ENCODE results near the gene SYMPK.

Gene SYMPK

DNA sequence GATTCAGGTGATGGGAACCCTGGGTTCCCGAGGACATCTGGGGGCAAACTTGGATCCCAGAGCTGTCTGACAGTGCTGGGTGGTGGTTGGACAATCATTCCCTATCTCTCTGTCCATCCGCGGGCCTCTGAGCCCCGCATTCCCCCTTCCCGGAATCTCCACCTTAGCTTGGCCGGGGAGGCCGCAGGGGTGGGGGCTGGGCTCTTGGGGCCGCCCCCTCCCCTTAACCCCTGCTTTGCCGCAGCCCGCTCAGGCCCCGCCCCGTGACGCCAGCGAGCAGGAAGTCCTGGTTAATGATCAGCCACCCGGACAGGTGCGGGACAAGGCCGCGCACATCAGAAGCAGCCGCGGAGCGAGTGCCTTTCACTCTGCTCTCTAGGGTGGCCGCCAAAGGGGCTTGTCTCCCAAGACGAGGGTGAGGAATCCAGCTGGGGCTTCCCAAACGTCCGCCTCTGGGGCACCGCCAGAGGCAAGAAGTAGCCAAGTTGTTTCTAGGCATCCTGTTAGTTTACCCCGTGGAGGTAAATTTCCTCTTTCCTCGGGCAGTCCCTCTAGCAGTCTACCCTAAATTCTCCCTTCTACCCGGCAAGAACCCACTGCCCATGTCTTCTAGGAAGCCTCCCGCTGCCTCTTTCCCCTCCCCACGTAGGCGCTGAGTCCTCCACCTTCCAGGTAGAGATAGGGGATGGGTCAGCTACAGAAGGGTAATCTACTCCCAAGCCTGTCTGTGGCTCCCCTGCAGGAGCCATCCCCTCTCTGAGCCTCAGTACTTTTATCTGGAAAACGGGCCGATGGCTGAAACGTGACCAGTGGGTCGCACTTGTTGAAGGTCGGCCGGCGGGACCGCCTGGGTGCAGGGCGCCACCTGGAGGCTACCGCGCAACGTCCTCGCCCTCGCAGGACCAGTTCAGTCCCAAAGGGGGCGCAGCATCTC, 20.0 kb upstream of the SYMPK start:
- Histone ChIP-seq H3K27me3 (ENCODE audit: low read length) (no peaks in the 10 kb centered on the region), H2AFZ (ENCODE audit: low read depth, low read length, severe bottlenecking) (no peak overlapping the region), H4K20me1 (ENCODE audit: low read depth, low read length) (no peaks in the 10 kb centered on the region), H3K9me2 (replicated peaks; ENCODE audit: insufficient read depth, low read length) (no peaks in the 10 kb centered on the region), H3F3A (ENCODE audit: insufficient read depth) (peaks cover 7% of the 10 kb centered on the region), H3K79me2 (ENCODE audit: insufficient read depth, low read length) (peaks cover 12% of the 10 kb centered on the region; the same call in 1 of the 2 replicates), H3K9me3 (ENCODE audit: insufficient read depth, low read length) (no peaks in the 10 kb centered on the region), H3K9ac (ENCODE audit: low read length) (peak overlapping the region; percentile 62), H3K36me3 (ENCODE audit: low read length) (no peaks in the 10 kb centered on the region), H3K4me3 (ENCODE audit: insufficient read depth, low read length, poor library complexity, severe bottlenecking) (peak overlapping the region; percentile 52), H3K4me2 (ENCODE audit: low read depth, low read length, poor library complexity, severe bottlenecking) (peak overlapping the region; percentile 80), H3K27ac (ENCODE audit: low read depth, low read length) (no peak overlapping the region; the same call in 1 of the 2 replicates)
- TF ChIP-seq EZH2phosphoT487 (conservative IDR thresholded peaks at IDR 0.05; ENCODE audit: low read length) = no peak
- TF ChIP-seq, protein P1, sequence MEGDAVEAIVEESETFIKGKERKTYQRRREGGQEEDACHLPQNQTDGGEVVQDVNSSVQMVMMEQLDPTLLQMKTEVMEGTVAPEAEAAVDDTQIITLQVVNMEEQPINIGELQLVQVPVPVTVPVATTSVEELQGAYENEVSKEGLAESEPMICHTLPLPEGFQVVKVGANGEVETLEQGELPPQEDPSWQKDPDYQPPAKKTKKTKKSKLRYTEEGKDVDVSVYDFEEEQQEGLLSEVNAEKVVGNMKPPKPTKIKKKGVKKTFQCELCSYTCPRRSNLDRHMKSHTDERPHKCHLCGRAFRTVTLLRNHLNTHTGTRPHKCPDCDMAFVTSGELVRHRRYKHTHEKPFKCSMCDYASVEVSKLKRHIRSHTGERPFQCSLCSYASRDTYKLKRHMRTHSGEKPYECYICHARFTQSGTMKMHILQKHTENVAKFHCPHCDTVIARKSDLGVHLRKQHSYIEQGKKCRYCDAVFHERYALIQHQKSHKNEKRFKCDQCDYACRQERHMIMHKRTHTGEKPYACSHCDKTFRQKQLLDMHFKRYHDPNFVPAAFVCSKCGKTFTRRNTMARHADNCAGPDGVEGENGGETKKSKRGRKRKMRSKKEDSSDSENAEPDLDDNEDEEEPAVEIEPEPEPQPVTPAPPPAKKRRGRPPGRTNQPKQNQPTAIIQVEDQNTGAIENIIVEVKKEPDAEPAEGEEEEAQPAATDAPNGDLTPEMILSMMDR (IDR thresholded peaks at IDR 0.05; ENCODE audit: insufficient read depth, low read length, poor library complexity, severe bottlenecking) = peak; percentile 99

DNA sequence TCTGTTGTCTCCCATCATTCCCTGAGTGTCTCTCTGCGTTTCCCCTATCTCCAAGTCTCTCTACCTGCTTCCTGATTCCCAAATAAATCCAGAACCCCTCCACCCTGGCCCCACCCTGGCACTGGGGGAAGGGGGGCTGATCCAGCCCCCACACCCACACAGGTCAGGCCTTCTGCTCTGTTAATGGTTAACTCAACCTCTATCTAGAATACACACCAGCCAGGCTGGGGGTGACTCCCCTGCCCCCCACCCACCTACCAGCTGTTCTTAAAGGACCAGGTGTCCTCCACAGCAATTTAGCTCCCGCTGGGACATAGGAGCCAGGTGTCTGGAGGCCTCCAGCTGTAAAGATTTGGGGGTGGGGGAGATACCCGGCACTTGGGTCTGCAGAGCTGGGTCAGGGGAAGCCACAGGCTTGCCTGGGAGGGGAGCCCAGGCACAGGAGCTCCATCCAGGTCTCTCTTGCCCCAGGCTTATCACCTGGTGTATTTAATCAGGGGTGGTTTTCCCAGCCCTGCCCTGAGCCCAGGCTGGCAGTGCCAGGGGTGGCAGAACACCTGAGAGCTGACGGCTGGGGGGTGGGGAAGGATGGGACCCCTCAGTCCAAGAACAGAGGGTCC, 19.1 kb upstream of the SYMPK start:
- Histone ChIP-seq H3K9ac (ENCODE audit: low read length) (peak overlapping the region; percentile 62; the same call in 1 of the 2 replicates), H3K9me3 (ENCODE audit: insufficient read depth, low read length) (no peaks in the 10 kb centered on the region), H3K4me3 (ENCODE audit: insufficient read depth, low read length, poor library complexity, severe bottlenecking) (no peak overlapping the region), H3F3A (ENCODE audit: insufficient read depth) (no peaks in the 10 kb centered on the region), H3K4me2 (ENCODE audit: low read depth, low read length, poor library complexity, severe bottlenecking) (no peak overlapping the region), H3K9me2 (replicated peaks; ENCODE audit: insufficient read depth, low read length) (no peaks in the 10 kb centered on the region), H4K20me1 (ENCODE audit: low read depth, low read length) (no peaks in the 10 kb centered on the region), H3K27ac (ENCODE audit: low read depth, low read length) (no peak overlapping the region), H2AFZ (ENCODE audit: low read depth, low read length, severe bottlenecking) (no peak overlapping the region), H3K79me2 (ENCODE audit: insufficient read depth, low read length) (peaks cover 12% of the 10 kb centered on the region; the same call in 1 of the 2 replicates), H3K27me3 (ENCODE audit: low read length) (no peaks in the 10 kb centered on the region), H3K36me3 (ENCODE audit: low read length) (no peaks in the 10 kb centered on the region)
- TF ChIP-seq, protein P1 (IDR thresholded peaks at IDR 0.05; ENCODE audit: insufficient read depth, low read length, poor library complexity, severe bottlenecking) = no peak
- TF ChIP-seq EZH2phosphoT487 (conservative IDR thresholded peaks at IDR 0.05; ENCODE audit: low read length) = no peak

DNA sequence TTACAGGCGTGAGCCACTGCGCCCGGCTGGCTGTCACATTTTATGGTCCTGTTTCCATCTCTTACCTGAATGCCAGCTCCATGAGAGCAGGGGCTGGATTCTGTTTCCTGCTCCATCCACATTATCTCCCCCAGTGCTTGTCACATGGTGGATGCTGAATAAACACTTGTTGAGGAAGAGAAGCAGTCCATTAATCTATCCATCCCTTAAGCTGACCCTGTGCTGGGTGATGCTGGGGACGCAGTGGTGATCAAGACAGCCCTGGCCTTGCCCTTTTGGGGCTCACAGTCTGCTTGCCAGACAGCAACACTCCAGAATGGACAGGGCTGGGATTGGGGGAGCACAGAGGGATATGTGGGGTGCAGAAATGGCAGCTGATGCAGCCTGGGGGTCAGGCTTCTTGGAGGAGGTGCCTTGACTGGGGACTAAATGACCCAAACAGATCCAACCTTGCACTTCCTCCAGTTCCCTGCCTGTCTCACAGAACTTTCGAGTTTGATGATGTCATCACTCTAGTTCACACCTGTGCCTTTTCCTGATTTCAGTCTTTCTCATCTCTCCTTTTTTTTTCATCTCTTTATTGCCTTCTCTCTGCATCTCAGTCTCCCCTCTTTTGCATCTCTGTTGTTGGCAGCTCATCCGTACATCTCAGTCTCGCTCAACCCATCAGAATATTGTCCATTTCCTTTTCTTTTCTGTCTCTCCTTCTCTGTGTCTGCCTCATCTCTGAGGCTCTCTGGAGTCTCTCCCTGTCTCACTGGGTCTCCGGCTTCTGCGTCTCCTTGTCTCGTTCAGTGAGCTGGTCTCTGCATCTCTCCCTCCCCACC, 18.3 kb upstream of the SYMPK start:
- Histone ChIP-seq H2AFZ (ENCODE audit: low read depth, low read length, severe bottlenecking) (no peak overlapping the region), H3K9me3 (ENCODE audit: insufficient read depth, low read length) (no peaks in the 10 kb centered on the region), H3K27me3 (ENCODE audit: low read length) (no peaks in the 10 kb centered on the region), H3K9me2 (replicated peaks; ENCODE audit: insufficient read depth, low read length) (no peaks in the 10 kb centered on the region), H3K4me2 (ENCODE audit: low read depth, low read length, poor library complexity, severe bottlenecking) (no peak overlapping the region), H3K27ac (ENCODE audit: low read depth, low read length) (no peak overlapping the region), H3K36me3 (ENCODE audit: low read length) (no peaks in the 10 kb centered on the region), H3K4me3 (ENCODE audit: insufficient read depth, low read length, poor library complexity, severe bottlenecking) (no peak overlapping the region), H3F3A (ENCODE audit: insufficient read depth) (no peaks in the 10 kb centered on the region), H3K79me2 (ENCODE audit: insufficient read depth, low read length) (peaks cover 12% of the 10 kb centered on the region; the same call in 1 of the 2 replicates), H3K9ac (ENCODE audit: low read length) (no peak overlapping the region), H4K20me1 (ENCODE audit: low read depth, low read length) (no peaks in the 10 kb centered on the region)
- TF ChIP-seq, protein P1 (IDR thresholded peaks at IDR 0.05; ENCODE audit: insufficient read depth, low read length, poor library complexity, severe bottlenecking) = no peak
- TF ChIP-seq EZH2phosphoT487 (conservative IDR thresholded peaks at IDR 0.05; ENCODE audit: low read length) = no peak
